Stimulated activated CD8-positive, alpha-beta memory T cell treated with anti-CD3 and anti-CD28 coated beads, Interleukin-12 subunit alpha, Interleukin-12 subunit beta, amount 100 ng/mL, for 1 hour (primary cell): Measurements from ENCODE around the gene FYN.
"Not testable (repeated sequence)": the region's sequence is repeated elsewhere in the genome, so short reads cannot be mapped to it uniquely, and the experiment has no call there.

Source experiments
- DNase-seq: peaks from one replicate; pipeline ENCODE4 v3.0.0-alpha.2; 2020; ENCODE audit warnings: low read depth

Gene FYN

DNA sequence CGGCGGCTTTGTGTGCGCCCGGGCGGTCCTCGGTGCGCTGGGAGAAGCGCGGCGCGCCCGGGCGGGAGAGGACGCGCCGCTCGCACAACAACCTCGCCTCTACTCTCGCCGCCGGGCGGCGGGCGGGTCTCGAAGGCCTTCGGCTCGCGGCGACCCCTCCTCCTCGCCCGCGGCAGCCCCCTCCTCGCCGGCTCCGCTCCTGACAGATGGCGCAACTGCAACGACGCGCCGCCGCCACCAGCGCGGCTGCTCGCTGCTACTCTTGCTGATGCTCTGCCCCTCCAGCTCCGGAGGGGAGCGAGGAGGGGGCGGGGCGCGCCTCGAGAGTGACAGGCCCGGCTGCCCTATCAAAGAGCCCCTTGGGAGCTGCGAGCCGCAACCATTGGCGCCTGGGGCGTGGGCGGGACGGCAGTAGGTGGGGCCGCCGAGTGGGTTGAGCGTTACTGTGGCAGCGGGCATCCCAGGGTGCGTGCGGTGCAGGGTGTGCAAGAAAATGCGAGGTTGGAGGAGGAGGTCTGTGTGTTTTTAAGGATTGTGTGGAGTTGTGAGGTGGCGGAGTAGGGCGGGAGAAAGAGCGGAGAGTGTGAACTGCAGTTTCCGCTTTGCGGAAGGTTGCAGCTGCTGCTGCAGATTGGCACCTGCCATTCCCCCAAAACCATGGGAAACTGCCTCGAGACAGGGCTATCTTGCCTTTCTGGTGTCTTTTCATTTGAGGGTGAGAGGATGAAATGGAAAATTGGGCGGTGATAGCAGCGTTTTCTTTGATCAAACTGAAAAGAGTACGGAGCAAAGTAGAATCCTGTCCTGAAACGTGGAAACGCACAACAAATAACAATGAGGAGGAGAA is at the start of gene FYN:
Gene FYN (minus strand): TSS at position 275 of the 847 bp plus-strand sequence. CDS start 153,401 bp downstream, outside the sequence.
- peak; percentile 98 for DNase-seq

DNA sequence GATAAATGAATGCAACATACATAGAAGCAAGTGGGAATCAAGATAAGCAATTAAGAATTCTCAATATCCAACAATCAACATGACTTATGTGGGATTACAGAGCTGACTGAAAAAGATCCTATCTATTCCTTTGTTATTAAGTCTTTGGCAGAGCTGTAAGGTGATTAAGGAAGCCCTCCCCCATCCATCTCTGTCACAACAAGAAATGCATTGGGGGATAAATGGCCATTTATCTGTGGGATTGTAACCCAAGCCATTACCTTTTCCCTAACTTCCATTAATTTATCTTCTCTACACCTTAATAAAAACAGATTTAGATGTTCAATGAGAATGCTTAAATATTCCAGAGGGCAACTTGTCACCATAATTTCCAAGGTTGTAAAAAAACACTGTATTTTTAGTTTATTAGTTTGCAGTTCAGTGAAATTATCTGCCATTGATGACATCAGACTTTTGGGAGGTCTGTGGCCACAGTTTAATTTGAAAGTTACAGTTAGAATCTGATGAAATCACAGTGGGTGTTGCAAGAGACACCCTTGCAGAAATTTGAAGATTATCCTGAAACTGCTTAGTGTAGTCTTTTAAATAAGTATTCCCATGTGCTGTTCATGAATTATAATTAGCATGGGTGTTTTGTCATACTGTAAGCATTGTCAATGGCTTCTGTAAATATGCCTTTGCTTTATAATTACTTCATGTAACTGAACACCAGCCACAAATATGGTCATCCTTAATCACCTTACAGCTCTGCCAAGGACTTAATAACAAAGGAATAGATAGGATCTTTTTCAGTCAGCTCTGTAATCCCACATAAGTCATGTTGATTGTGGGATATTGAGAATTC is 49.4 kb upstream of the FYN start:
- no peak for DNase-seq

DNA sequence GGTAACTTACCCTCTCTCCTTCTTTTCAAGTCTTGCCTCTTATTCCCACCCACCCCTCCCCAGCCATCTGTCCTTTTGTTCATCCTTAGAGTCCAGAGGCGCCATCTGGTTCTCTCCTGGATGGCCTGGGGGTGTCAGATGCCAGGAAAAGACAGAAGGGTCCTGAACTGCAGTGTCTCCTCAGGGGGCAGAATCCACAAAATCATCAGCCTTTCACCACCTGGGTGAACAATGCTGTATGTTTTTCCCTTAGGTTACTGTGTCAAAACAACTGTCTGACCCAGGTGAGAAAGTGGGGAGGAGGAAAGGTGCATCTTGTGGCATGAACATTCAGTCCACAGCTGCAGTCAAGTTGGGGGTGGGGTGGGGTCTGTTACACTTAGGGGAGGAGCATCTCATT is 47.9 kb upstream of the FYN start:
- DNase-seq = no peak

DNA sequence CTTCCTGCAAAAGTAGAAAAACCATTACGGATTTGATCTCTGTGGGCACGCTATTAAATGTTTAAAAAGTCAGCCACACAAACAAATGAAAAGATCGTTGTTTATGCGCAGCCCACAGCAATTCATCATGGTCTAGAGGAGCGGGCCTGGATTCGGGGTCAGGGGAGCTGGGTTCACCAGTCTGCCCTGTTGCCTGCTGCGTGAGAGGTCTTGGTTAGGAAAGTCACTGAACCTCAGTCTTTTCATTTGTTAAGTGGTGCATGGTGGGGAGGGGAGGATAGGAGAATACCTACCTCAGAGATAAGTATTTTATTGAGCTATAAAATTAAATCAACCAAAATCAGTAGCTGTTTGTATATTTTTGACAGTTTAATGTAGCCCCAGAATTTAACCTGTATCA is 47.3 kb upstream of the FYN start:
- DNase-seq = no peak

DNA sequence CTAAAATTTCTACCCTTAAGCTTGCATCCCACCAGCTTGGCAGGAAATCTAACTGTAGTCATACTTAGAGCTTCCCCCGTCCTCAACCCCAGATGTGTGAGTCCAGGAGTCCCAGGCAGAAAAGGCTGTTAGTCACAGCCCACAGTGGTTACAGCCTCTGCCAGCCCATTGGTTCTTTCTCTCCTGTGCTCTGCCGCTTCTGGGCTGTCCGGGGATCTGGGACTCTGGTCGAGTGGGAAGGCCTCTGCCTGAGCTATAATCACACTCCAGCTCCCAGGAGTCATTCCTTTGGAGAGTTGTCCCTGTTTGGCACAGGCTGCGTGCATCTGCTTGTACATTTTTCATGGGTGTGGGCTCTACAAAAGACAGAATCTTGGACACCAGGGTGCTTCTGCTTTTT is 45.6 kb upstream of the FYN start:
- no peak for DNase-seq

DNA sequence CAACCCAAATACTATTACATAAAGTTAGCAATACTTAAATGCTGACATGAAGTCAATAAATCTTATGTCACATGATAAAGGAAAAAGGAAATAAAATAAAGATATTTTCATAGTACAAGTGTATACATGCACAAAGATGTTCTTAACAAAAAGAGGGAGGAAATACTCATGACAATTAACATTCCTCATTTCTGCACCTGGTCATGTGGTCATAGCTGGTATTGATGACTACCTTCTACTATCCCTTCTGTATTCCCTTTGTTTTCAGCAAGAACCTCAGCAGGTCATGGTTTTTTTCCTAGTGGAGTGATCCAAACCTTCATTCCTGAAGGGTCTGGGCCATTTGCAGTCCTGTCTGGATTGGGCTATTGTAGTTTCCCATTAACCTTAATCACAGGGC is 43.5 kb upstream of the FYN start:
- no peak for DNase-seq

DNA sequence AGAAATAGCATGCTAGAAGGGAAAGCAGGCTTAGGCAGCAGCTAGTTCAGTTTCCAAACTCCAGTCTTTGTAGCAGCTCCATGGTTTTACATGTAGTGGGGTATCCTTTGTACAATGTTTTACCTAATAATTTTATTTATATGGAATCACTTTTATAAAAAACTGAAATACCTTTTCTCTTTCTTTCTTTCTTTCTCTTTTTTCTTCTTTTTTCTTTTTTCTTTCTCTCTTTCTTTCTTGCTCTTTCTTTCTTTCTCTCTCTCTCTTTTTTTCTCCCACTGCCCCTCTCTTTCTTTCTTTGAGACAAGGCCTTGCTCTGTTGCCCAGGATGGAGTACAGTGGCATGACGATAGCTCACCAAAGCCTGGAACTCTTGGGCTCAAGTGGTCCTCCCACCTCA is 41.4 kb upstream of the FYN start:
- no peak for DNase-seq

DNA sequence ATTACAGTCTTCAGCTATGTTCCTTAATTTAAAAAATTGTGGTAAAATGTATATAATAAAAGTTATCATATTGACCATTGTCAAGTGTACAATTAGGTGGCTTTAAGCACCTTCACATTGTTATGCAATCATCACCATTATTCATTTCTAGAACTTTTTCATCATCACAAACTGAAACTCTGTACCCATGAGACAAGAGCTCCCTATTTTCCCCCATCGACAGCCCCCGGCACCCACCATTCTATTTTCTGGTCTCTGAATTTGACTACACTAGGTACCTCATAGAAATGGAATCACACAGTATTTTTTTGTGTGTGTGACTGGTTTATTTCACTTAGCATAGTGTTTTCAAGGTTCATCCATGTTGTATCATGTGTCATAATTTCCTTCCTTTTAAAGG is 39.7 kb upstream of the FYN start:
- DNase-seq = no peak

DNA sequence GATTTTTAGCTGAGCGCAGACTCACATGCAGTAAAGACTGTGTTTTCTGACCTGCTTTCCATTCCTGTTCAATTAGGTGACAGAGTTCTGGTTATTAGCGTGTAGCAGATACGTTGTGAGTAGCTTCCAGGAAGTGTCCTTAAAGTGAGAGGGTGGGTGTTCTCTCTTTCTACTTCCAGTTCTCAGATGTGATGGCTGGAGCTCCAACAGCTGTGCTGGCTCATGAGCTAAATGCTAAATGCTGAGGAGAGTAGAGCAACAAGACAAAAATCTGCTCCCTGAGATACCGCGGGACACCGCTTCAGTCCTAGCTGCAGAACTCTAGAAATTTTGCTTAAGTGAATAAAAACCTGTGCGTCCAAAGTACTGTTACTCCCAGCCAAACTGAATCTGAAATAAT is 38.2 kb upstream of the FYN start:
- no peak for DNase-seq

DNA sequence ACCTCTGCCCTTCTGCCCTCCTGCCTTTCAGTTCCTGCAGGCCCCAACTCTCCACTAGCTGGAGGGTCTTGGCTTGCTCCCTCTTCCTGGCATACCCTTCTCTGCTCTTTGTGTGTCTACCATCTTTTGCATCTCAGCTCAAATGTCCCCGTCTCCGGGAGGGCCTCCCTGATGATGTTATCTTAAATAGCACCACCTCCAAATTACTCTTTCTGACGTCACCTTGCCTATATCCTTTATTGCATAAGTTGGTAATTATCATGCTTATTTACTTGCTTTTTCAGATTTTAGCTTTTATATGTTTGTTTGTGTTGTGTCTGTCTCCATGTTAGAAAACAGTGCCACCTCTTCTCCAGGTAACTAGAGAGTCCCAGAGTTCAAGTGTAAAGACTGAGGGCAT is 36.0 kb upstream of the FYN start:
- DNase-seq = no peak

DNA sequence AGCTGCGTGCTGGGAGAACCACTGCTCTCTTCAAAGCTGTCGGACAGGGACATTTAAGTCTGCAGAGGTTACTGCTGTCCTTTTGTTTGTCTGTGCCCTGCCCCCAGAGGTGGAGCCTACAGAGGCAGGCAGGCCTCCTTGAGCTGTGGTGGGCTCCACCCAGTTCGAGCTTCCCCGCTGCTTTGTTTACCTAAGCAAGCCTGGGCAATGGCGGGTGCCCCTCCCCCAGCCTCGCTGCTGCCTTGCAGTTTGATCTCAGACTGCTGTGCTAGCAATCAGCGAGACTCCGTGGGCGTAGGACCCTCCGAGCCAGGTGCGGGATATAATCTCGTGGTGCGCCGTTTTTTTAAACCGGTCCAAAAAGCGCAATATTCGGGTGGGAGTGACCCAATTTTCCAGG is 35.1 kb upstream of the FYN start:
- DNase-seq = not testable (repeated sequence)

DNA sequence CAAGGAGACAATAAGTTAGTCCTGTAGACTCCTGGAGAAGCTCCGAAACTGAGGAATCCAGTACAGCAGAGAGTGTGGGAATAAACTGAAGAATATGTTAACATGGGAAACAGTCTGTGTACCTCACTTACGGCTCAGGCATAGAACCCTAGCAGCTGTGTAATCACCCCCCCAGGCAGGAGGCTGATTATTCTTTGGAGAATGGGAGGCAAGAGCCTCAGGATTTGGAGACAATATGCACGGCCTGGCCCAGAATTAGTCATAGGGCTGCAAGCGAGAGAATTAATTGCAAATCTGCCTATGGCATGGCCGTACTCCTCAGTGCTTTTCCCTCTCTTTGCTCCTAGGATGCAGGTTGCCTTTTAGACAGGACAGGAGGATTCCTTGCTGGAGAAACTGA is 27.5 kb upstream of the FYN start:
- DNase-seq = no peak

DNA sequence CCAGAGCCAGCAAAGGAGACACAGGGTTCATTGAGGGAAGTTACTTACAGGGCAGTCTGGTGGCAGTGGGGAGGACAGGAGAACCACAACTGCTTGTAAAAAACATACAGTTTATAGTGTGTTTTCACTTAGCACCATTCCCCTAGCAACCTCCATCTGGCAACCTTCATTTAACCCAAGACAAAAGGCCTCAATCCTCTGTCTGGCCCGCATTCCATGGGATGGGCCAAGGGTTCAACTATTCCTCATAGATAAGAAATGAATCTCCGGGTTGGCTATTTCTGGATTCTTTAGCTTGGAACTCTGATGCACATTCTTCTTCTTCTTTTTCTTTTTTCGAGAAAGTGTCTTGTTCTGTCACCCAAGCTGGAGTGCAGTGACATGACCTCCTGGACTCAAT is 26.3 kb upstream of the FYN start:
- no peak for DNase-seq

DNA sequence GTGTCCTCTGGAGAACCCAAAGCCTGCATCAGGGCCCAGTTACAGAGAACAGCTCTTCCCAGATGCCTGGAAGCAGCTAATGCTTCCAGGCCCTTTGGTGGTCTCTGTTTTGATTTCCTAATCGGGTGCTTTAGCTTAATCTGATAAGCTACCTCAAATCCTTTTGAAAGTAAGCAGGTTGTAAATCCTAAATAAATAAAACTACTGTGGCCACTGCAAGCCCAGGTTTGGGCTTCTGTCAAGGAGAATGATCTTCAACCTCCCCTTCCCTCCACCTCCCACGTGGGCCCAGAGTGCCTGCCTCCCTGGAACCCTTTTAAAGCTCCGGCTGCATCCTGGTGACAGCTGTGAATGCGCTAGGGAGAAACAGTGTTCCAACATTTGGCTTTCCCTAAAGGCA is 25.2 kb upstream of the FYN start:
- no peak for DNase-seq

DNA sequence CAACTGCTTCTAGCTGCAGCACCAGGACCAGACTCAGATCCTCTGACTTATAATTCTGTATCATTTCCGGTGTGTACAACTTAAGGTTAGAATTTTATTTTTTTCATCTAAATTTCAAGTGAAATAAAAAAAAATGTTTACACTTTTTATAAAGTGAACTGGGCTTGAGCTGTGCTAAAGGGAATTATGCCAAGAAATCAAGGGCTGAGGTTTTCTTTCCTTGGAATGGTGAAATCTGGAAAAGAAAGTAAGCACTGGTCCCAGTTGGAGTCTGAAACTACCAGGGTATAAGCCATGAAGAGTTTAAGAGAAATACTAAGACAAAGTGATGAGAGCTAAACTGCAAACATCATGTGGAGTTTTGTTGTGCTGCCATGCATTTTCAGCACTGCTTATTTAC is 21.7 kb upstream of the FYN start:
- DNase-seq = no peak

DNA sequence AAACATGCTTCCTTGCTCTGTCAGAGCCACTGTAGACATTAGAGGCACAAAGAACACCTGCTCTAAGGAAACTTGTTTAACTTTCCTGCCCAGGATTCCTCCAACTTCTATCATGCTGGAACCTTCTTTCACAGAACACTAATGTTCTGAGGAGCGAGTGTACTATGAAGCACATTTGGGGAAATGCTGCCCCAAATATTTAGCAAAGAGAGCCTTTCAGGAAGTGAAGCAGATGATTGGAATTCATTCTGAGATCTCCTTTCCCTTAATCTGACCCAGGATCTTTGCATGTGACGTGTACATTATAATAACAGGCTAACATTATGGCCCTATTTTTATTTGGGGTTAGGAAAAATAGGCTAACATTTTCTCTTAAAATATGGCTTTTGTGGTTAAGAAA is 21.0 kb upstream of the FYN start:
- DNase-seq = no peak

DNA sequence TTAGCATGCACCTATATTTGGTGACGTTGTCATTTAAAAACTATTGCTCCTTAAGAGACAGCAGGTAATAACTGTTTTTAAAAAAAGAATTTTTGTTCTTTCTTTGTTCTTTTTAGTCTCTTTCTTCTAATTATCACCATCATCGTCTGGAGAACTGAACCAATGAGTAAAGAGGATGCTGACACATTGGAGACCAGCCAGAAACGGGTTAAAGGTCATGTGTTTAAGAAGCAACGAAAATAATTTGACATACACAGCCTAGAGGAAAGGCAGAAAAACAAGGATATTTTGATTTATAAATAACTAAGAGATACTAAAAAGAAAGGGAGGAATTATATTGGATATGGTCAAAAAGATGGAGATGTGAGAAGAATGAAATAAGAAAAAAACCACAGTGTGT is 19.2 kb upstream of the FYN start:
- no peak for DNase-seq

DNA sequence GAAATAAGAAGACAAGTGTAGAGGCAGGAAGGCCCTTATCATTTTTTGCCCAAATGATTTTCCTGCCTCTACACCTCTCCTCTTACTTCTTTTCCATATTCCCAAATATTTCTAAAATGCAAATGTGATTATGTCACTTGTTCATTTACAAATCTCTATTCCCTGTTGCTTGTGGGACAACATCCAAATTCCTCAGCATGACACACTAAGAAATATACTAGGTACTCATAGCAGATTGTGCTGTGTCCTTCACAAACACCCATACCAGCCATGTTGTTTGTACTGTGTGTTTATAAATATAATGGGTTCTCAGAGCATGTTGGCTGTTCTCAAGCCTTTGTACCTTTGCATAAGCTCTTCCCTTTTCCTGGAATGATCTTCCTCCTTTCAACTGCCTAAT is 17.7 kb upstream of the FYN start:
- no peak for DNase-seq

DNA sequence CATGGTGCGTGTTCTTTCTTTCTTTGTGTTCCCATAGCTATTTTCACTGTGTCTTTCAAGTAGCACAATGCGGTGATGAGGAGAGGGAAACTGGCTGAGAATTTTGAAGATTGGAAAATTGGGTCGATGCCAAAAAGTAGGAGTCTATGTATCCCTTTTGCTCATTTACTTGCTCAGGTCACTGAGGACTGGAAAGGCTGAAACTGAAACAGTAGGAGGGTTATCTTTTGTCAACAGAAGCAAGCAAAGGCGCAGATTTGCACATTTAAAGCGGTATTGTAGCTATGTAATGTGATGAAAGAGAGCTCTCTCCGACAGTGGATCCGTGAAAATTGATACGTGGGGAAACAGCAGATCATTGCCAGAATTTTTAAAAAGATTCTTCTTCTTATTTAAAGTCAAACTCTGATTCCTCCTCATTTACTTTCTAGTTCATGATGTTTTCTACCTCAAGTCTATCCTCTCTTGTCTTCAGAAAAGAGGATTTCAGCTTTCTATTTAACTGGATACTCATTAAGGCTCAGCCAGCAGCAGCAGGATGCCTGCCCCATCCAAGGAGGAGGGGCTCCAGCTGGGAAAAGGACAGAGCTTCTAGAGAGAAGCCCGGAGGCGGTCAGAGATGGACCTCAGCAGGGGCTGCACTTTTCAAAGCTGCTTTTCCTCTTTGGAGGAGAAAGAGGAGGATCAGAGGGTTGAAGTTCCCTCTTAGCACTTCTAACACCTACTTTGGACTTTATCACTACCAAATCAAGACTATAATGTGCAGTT is 15.9 kb upstream of the FYN start:
- DNase-seq = no peak

DNA sequence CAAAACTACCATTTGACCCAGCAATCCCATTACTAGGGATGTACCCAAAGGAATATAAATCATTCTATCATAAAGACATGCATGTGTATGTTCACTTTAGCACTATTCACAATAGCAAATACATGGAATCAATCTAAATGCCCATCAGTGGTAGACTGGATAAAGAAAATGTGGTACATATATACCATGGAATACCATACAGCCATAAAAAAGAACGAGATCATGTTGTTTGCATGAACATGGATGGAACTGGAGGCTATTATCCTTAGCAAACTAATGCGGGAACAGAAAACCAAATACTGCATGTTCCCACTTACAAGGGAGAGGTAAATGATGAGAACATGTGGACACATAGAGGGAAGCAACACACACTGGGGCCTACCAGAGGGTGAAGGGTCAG is 13.5 kb upstream of the FYN start:
- DNase-seq = not testable (repeated sequence)

DNA sequence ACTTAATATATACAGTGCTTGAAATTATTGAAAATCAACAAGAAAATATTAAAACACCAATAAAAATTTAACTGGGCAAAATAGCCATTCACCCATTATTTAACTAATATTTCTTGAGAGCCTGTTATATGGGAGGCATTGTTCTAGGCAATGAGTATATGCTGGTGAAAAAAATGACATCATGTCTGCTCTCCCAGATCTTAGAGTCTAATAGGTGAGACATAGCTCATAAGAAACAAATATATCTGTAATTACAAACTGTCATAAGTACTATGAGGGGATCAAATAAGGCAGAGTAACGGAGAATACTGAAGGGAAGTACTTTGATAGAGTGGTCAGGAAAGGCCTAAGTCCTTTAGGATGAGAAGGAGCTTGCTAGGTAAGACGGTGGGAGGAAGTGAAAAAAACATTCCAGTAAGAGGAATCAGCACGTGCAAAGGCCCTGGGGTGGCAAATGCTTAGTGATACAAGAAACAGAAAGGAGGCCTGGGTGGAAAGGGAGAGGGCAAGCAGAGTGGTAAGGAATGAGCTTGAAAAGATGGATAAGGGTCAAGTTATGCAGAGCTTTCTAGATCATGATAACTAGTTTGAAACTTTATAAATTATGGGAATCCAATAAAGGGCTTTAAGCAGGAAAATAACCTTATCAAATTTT is 12.2 kb upstream of the FYN start:
- no peak for DNase-seq

DNA sequence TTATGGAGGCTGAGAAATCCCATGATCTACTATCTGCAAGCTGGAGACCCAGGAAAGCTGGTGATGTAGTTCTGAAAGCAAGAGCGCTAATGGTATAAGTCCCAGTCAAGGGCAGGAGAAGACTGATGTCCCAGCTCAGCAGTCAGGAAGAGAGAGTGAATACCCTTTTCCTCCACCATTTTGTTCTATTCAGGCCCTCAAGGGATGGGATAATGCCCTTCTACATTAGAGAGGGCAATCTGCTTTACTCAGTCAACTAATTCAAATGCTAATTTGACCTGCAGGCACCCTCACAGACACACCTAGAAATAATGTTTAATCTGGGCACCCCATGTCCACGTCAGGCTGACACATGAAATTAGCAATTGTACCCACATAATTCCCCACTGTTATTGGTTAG is 10.8 kb upstream of the FYN start:
- no peak for DNase-seq
